Right renal cortex interstitium (tissue), 3 donors: Measurements from ENCODE around the gene FAM131B. TPM values are rescaled to one million over a fixed set of nuclear protein-coding genes. Genes with fewer than 3 reads are reported as not detected.
"Not testable (repeated sequence)": the region's sequence is repeated elsewhere in the genome, so short reads cannot be mapped to it uniquely, and the experiment has no call there.

Source experiments
- DNase-seq, 3 donors: peaks; one replicate each; pipeline ENCODE4 v3.0.0-alpha.2; 2013; ENCODE audit warnings: low read depth in 3 of 3, low spot score in 2 of 3
- polyA plus RNA-seq, 3 donors: library from polyadenylated mRNA; unstranded; fragments of 120-200 nt; gene quantifications; one replicate each; pipeline ENCODE4 v1.2.1, GENCODE V29; 2013; ENCODE audit not compliant: insufficient read length in 3 of 3

The FAM131B gene
- polyA plus RNA-seq, 3 donors = 1.5 to 2.6 (median 2.6) TPM

DNA sequence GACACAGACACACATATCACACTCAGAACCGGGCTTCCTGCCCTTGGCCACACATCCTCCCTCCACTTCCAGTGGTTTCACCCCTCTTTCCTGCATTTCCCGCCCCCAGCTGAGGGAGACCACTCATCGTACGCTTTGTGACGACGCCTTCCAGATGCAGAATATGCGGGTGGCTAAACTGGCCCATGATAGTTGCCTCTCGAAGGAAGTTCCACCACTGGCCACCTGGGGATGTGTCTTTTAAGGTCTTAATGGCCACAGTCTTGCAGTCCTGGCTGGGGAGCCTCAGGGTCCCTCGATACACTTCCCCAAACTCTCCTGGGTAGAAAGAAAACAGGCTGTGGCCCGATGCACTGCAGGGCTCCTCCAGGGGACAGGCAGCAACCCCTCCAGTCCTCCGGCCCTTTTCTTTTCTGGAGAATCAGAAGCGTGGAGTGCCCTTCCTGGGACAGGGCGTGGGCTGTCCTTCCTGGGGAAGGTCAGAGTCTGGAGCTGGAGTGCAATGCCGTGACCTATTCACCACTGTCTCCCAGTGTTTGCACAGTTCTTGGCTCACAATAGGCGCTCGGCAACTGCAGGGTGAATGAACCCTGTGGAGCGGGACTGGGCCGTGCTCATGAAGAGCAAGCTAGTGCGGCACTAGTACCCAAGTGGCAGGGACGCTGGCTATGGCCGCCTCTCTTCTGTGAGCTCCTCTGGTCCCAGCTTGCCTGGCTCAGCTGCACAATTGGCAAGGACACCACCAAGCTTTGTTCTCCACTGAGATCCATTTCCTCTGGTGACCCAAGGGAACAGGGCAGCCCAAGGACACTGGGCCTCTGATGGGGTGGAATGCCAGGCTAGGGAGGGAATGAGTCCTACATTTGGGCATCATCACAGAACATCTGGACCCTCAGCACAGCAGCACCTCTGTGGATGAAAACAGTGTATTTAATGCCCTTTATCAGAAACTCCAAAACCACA lies 33.0 kb upstream of the FAM131B start:
- no peak for DNase-seq

DNA sequence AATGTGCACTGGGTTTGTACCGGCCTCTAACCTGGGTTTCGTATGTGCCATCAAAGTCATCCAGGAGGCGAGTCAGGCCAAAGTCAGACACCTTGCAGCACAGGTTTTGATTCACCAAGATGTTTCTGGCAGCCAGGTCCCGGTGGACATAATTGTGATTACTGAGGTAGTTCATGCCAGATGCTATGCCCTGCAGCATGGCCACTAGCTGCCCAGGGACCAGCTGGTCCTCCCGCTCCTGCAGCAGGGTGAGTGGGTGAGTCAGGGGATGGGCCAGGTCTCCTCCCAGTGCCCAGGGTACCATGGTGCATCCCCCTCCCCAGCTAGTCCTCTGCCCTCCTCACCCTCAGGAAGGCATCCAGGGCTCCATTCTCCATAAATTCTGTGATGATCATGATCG lies 32.3 kb upstream of the FAM131B start:
- no peak for DNase-seq

- DNase-seq = no peak
Measured at GRCh38 chr7:143394068-143394467, 31.6 kb upstream of the FAM131B start.

DNA sequence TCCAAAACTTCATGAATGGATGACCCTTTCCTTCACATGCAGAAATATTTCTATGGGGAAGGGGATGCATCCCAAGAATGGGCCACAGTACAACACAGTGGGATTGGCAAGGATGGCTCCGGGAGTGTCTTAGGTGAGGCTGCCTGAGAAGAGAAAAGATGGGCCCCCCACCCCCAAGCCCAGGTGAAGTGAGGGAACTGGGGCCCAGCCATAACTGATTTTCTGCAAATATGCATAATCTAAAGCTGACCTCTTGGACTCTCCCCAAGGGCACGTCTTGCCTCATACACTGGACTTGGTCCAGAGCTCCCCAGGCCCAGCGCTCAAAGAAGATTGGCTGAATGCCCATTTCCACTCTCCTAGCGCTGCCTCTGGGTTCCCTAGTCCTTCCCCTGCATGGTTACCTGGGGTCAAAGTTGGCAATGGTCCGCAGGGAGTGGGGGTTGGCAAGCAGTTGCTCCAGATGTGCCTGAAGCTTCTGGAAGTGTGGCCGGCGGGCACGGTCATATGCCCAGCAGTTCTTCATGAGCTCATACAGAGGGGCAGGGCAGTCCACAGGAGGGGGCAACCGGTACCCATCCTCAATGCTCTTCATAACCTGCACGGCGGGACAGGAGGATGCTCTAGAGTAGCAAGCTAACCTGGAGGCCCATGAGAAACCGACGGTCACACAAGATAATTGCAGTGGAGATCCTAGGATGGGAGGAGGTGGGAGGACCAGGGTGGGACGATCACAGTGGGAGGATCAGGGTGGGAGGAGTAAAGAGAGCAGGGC lies 30.9 kb upstream of the FAM131B start:
- DNase-seq = no peak

DNA sequence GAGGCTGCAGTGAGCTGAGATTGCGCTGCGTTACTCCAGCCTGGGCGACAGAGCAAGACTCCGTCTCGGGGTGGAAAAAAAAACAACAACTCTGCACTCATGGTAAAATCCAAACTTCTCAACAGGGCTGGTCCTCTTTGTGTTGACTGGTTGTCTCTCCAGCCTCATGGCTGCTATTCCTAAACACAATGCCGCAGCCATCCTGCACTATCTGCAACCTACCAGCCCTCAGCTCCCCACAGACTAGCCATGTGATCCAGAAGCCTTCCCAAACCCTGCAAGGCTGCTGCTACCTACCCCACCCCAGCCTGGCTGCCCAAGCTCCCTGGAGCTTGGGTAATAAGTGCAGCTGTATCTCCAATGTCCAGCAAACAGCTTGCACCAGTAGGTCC lies 30.4 kb upstream of the FAM131B start:
- no peak for DNase-seq

GRCh38 chr7:143392427-143392826 lies 29.9 kb upstream of the FAM131B start:
- DNase-seq = not testable (repeated sequence)

DNA sequence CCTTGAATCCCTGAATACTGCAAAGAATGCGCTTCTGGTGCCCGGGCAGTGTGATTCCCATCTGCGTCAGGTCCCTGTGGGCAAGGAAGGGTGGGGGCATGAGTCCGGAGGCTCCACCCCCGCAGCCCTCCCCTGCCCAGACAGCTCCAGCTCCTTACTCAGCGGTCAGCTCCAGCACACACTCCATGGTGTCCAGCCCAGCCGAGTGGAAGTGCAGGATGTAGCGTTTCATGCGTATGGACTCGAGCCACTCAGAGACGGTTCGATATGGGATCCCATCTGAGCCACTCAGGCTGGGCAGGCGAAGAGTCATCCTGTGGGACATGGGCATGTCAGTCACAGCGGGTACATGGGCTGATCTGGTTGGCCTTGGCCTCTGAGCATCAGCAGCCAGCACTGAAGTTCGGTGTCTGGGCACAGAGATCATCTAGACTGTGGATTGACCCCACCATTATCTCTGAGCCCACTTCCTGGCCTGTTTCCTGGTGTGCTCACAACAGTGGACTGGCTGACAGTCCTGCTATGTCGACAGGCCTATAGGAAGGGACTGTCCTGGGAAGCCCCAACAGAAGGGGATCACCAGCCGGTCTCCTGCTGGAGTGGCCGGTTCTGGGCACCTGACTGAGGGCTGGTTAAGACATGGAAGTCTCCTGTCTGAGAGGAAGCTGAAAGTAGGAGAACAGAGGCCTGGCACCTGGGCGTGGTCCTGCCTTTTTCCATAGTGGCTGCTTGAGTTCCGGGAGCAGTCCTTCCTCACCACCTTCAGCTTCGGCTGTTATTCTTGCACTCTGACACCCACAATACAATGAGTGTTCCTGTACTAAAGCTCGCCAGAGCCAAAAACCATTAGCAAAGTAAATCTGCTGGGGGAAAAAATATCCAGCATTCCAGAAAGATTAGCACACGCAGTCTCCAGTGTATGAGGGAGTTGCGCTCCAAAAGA lies 29.2 kb upstream of the FAM131B start:
- DNase-seq = no peak

GRCh38 chr7:143390773-143391317 lies 28.3 kb upstream of the FAM131B start:
- DNase-seq = no peak

DNA sequence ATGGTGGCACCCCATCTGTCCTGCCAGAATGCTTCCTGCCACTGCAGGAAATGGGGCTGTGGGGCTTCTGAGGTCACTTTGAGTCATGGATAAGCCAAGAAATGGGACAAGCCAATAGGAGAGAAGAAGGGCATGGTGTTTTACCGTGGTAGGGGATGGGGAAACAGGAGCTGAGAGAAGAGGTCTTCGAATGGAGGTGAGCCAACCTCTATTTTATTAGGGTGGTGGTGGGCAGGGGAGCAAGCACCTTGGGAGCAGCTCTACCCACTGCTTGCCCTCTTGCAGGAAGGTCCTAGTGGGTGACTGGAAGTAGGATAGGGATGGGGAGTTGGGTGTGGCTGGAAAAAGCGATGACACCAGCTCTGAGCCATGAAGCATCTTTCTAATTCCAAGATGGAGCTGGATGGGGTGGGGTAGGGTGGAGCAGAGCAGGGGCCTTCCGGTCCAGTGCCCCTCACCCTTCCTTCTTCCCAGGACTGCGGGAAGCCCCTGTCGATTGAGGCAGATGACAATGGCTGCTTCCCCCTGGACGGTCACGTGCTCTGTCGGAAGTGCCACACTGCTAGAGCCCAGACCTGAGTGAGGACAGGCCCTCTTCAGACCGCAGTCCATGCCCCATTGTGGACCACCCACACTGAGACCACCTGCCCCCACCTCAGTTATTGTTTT lies 27.7 kb upstream of the FAM131B start:
- no peak for DNase-seq

- no peak for DNase-seq
Measured at GRCh38 chr7:143389316-143390103, 27.0 kb upstream of the FAM131B start.

GRCh38 chr7:143388491-143389101 lies 26.1 kb upstream of the FAM131B start:
- no peak for DNase-seq

- no peak for DNase-seq
Measured at GRCh38 chr7:143388051-143388450, 25.5 kb upstream of the FAM131B start.

- no peak for DNase-seq
Measured at GRCh38 chr7:143387156-143387975, 24.9 kb upstream of the FAM131B start.

- DNase-seq = no peak
Measured at GRCh38 chr7:143385891-143386781, 23.6 kb upstream of the FAM131B start.

GRCh38 chr7:143384661-143385631 lies 22.4 kb upstream of the FAM131B start:
- DNase-seq = no peak

DNA sequence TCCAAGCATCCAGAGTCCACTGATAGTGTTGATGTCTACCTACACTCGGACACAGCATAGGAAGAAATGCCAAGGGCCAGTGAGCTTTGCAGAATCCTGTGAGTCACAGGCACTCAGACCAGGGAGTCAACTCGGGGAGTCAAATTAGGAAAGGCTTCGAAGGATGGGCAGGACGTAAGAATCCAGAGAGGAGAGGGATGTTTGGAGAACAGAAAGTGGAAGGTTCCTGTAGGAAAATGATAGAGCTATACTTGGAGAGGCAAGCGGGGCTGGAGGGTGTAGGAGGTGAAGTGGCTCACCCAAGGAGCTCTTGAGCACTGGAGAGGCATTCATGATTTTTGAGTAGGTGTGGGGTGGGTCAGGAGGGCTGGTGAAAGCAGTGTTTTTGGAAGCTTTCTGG lies 21.6 kb upstream of the FAM131B start:
- DNase-seq = no peak
